H1 (cell line): ENCODE results near the gene YAP1. TPM values are rescaled to one million over a fixed set of nuclear protein-coding genes. Genes with fewer than 3 reads are reported as not detected.

Source experiments
- CTCF ChIA-PET: fragments of 300-600 bp; sonication (Branson Sonifier 250); formaldehyde crosslinking; loops from one replicate; lab custom pipeline; 2021; ENCODE audit not compliant: partially characterized antibody; lab: Charles Lee
- POLR2A ChIA-PET: fragments of 300-600 bp; sonication (Branson Sonifier 250); formaldehyde crosslinking; loops from one replicate; lab custom pipeline; 2021; ENCODE audit warnings: inconsistent platforms; ENCODE audit not compliant: partially characterized antibody; lab: Charles Lee
- DNase-seq, 2 experiments: peaks; one replicate each; pipeline versions ENCODE4 v3.0.0 to v3.0.0-alpha.2; 2010 to 2022; ENCODE audit warnings: low spot score in 2 of 2, low read depth in 1 of 2, mixed read lengths in 1 of 2
- FAIRE-seq: peaks from 2 replicates; lab custom pipeline; 2011; peaks lifted over from hg19 to GRCh38; lab: Jason Lieb, UNC
- H2AFZ ChIP-seq: 2 replicates; pipeline ENCODE4 v1.8.1; 2012; ENCODE audit warnings: low read length, inconsistent platforms
- H2AK5ac ChIP-seq: 2 replicates; pipeline ENCODE4 v1.6.1; 2013; ENCODE audit warnings: low read depth, low read length
- H2BK120ac ChIP-seq: replicated peaks from 2 replicates; pipeline ENCODE3; 2013; ENCODE audit warnings: low read depth, low read length, inconsistent platforms
- H2BK12ac ChIP-seq: 2 replicates; pipeline ENCODE4 v1.6.1; 2013; ENCODE audit warnings: low read depth, low read length
- H2BK15ac ChIP-seq: 2 replicates; pipeline ENCODE4 v1.6.1; 2013; ENCODE audit warnings: low read length
- H2BK20ac ChIP-seq: 2 replicates; pipeline ENCODE4 v1.6.1; 2013; ENCODE audit warnings: low read length
- H2BK5ac ChIP-seq: 2 replicates; pipeline ENCODE4 v1.6.1; 2013; ENCODE audit warnings: low read depth, low read length
- H3K14ac ChIP-seq: 2 replicates; pipeline ENCODE4 v1.6.1; 2013; ENCODE audit warnings: inconsistent platforms; ENCODE audit not compliant: insufficient read length
- H3K18ac ChIP-seq: 2 replicates; pipeline ENCODE4 v1.6.1; 2013; ENCODE audit warnings: low read length; ENCODE audit errors: extremely low read depth
- H3K23ac ChIP-seq: 2 replicates; pipeline ENCODE4 v1.6.1; 2013; ENCODE audit warnings: inconsistent platforms; ENCODE audit not compliant: insufficient read length
- H3K23me2 ChIP-seq: 2 replicates; pipeline ENCODE4 v1.6.1; 2013; ENCODE audit warnings: low read depth, low read length
- H3K27ac ChIP-seq: 2 replicates; pipeline ENCODE4 v1.6.1; 2011; ENCODE audit warnings: low read depth, low read length, inconsistent platforms
- H3K27me3 ChIP-seq, 4 experiments: replicated peaks in 1 of 4; 1 replicate in 1 of 4; 2 replicates in 3 of 4; pipeline versions ENCODE4 v1.6.1 to v1.8.1; 2011 to 2013; ENCODE audit warnings: low read length in 3 of 4, mild to moderate bottlenecking in 3 of 4, inconsistent platforms in 2 of 4, mixed read lengths in 2 of 4, moderate library complexity in 1 of 4; ENCODE audit not compliant: control insufficient read depth in 3 of 4, insufficient read depth in 3 of 4; ENCODE audit errors: extremely low read depth in 1 of 4
- H3K36me3 ChIP-seq, 4 experiments: 2 replicates each; pipeline versions ENCODE4 v1.6.1 to v1.8.1; 2011 to 2013; ENCODE audit warnings: mild to moderate bottlenecking in 4 of 4, low read length in 3 of 4, moderate library complexity in 2 of 4, control low read depth in 1 of 4, inconsistent platforms in 1 of 4; ENCODE audit not compliant: insufficient read depth in 4 of 4, control insufficient read depth in 2 of 4
- H3K4ac ChIP-seq: replicated peaks from 2 replicates; pipeline ENCODE3; 2013; ENCODE audit warnings: low read length, low read depth, mixed read lengths, inconsistent platforms; ENCODE audit not compliant: insufficient read length
- H3K4me1 ChIP-seq, 4 experiments: replicated peaks in 1 of 4; 1 replicate in 1 of 4; 2 replicates in 3 of 4; pipeline versions ENCODE4 v1.6.1 to v1.8.1; 2011 to 2013; ENCODE audit warnings: low read length in 3 of 4, inconsistent platforms in 2 of 4, mixed read lengths in 1 of 4; ENCODE audit not compliant: insufficient read depth in 4 of 4, control insufficient read depth in 3 of 4
- H3K4me2 ChIP-seq, 2 experiments: 2 replicates each; pipeline versions ENCODE4 v1.6.1 to v1.8.1; 2011 to 2013; ENCODE audit warnings: low read depth in 2 of 2, low read length in 2 of 2, control low read depth in 1 of 2, inconsistent platforms in 1 of 2, mild to moderate bottlenecking in 1 of 2; ENCODE audit not compliant: insufficient read depth in 1 of 2
- H3K4me3 ChIP-seq, 4 experiments: fragments of 200-600, 300-600 bp in 1 of 4; sonication (generic), shearing (Covaris generic), sonication (Bioruptor Twin) in 1 of 4; 2 replicates each; pipeline versions ENCODE4 v1.5.1 to v1.8.1; 2011 to 2016; ENCODE audit warnings: low read length in 4 of 4, low read depth in 3 of 4, control low read depth in 2 of 4, inconsistent platforms in 2 of 4, mild to moderate bottlenecking in 2 of 4, mixed read lengths in 1 of 4, moderate library complexity in 1 of 4; ENCODE audit not compliant: insufficient read depth in 2 of 4; ENCODE audit errors: extremely low read depth in 1 of 4
- H3K56ac ChIP-seq: replicated peaks from 2 replicates; pipeline ENCODE3; 2013; ENCODE audit warnings: low read depth, mild to moderate bottlenecking, mixed read lengths, low read length, inconsistent platforms; ENCODE audit not compliant: insufficient read length
- H3K79me1 ChIP-seq: 2 replicates; pipeline ENCODE4 v1.6.1; 2013; ENCODE audit warnings: low read depth, low read length, control low read depth
- H3K79me2 ChIP-seq, 2 experiments: 2 replicates each; pipeline versions ENCODE4 v1.6.1 to v1.8.1; 2012 to 2013; ENCODE audit warnings: low read length in 2 of 2, mild to moderate bottlenecking in 2 of 2, inconsistent platforms in 1 of 2; ENCODE audit not compliant: insufficient read depth in 2 of 2, control insufficient read depth in 1 of 2
- H3K9ac ChIP-seq, 4 experiments: replicated peaks in 1 of 4; 1 replicate in 1 of 4; 2 replicates in 3 of 4; pipeline versions ENCODE4 v1.6.1 to v1.8.1; 2011 to 2013; ENCODE audit warnings: low read depth in 3 of 4, low read length in 3 of 4, control low read depth in 2 of 4, mild to moderate bottlenecking in 2 of 4, moderate library complexity in 2 of 4, inconsistent platforms in 1 of 4; ENCODE audit errors: extremely low read depth in 1 of 4
- H3K9me3 ChIP-seq, 2 experiments: 2 replicates each; pipeline versions ENCODE4 v1.6.1 to v1.8.1; 2012 to 2013; ENCODE audit warnings: mild to moderate bottlenecking in 2 of 2, moderate library complexity in 2 of 2, control low read depth in 1 of 2, inconsistent platforms in 1 of 2, low read depth in 1 of 2, low read length in 1 of 2, mixed read lengths in 1 of 2; ENCODE audit not compliant: insufficient read depth in 2 of 2
- H4K20me1 ChIP-seq, 2 experiments: replicated peaks in 1 of 2; 2 replicates each; pipeline versions ENCODE3 to v1.8.1; 2011 to 2013; ENCODE audit warnings: inconsistent platforms in 2 of 2, low read length in 2 of 2, mild to moderate bottlenecking in 1 of 2; ENCODE audit not compliant: insufficient read depth in 2 of 2, control insufficient read depth in 1 of 2
- H4K5ac ChIP-seq: 2 replicates; pipeline ENCODE4 v1.6.1; 2013; ENCODE audit warnings: low read length, low read depth, mixed read lengths, inconsistent platforms; ENCODE audit not compliant: insufficient read length
- H4K8ac ChIP-seq: 2 replicates; pipeline ENCODE4 v1.8.0; 2013; ENCODE audit warnings: mild to moderate bottlenecking, moderate library complexity, low read length, inconsistent platforms; ENCODE audit not compliant: insufficient read depth; ENCODE audit errors: extremely low read depth
- H4K91ac ChIP-seq: replicated peaks from 2 replicates; pipeline ENCODE3; 2013; ENCODE audit warnings: low read length, mixed read lengths, inconsistent platforms; ENCODE audit not compliant: insufficient read length
- BRCA1 ChIP-seq: IDR thresholded peaks from 2 replicates; pipeline ENCODE4 v1.6.1; 2012; ENCODE audit warnings: low read depth, low read length, improper control_type of control experiment
- CBX5 ChIP-seq: fragments of 300-800, 300-1000 bp; sonication (generic); IDR thresholded peaks from 2 replicates; pipeline ENCODE4 v1.7.1; 2016; ENCODE audit warnings: antibody characterized with exemption, low read length, low read depth
- CTBP2 ChIP-seq: IDR thresholded peaks from 2 replicates; pipeline ENCODE4 v1.7.0; 2011; ENCODE audit warnings: borderline replicate concordance, mild to moderate bottlenecking, moderate library complexity, mixed read lengths, low read length; ENCODE audit not compliant: insufficient read depth, insufficient read length
- GABPA ChIP-seq: IDR thresholded peaks from 2 replicates; pipeline ENCODE4 v1.6.1; 2011; ENCODE audit warnings: mild to moderate bottlenecking, low read length, moderate library complexity, borderline replicate concordance; ENCODE audit not compliant: insufficient read depth
- HDAC6 ChIP-seq: IDR thresholded peaks from one replicate; pipeline ENCODE4 v1.7.1; 2012; ENCODE audit warnings: low read depth, mild to moderate bottlenecking, inconsistent platforms, low read length, moderate library complexity
- SIRT6 ChIP-seq: IDR thresholded peaks from one replicate; pipeline ENCODE4 v1.7.1; 2012; ENCODE audit warnings: low read length, inconsistent platforms
- TEAD4 ChIP-seq: IDR thresholded peaks from 2 replicates; pipeline ENCODE4 v1.6.1; 2012; ENCODE audit warnings: low read depth, low read length, inconsistent platforms, mixed read lengths
- YY1 ChIP-seq: IDR thresholded peaks from 2 replicates; pipeline ENCODE4 v1.6.1; 2011; ENCODE audit warnings: low read depth, mild to moderate bottlenecking, low read length
- WGBS, 2 experiments: shearing (Covaris generic) in 1 of 2; methylation state at CpG; one replicate each; pipeline versions ENCODE4 v1.1.6 to v1.1.7; 2013 to 2015; ENCODE audit warnings: low lambda C conversion rate in 2 of 2, mixed read lengths in 2 of 2, inconsistent platforms in 1 of 2, low coverage in 1 of 2, missing lambda C conversion rate in 1 of 2; ENCODE audit not compliant: insufficient replicate concordance in 2 of 2, insufficient coverage in 1 of 2, insufficient read length in 1 of 2; ENCODE audit errors: extremely low coverage in 1 of 2, missing lambda C conversion rate in 1 of 2; 5-methylcytosine and 5-hydroxymethylcytosine counted together
- polyA plus RNA-seq, 7 experiments: library from polyadenylated mRNA; depleted of rRNA in 3 of 7; stranded (reverse) in 5 of 7; unstranded in 2 of 7; fragments of >200 nt in 5 of 7; fragments of 200-250 nt in 2 of 7; gene quantifications; 1 replicate in 5 of 7; 2 replicates in 1 of 7; 4 replicates in 1 of 7; pipeline versions ENCODE4 v1.2.1 to v1.2.3, GENCODE V29; 2011 to 2013; ENCODE audit warnings: missing spikeins in 2 of 7, mixed read lengths in 2 of 7
- total RNA-seq: library from RNA; stranded (reverse); fragmentation: NEBNext Ultra II Directional; extraction: Animal tissue kit (Norgen Biotek cat#: 25700); gene quantifications from 2 replicates; pipeline ENCODE4 v1.2.1, GENCODE V29; 2021
- TF ChIP-seq, protein P1 (sequence below), 3 experiments: IDR thresholded peaks; 1 replicate in 2 of 3; 2 replicates in 1 of 3; pipeline versions ENCODE4 v1.5.1 to v1.6.1; 2011; ENCODE audit warnings: low read length in 3 of 3, mild to moderate bottlenecking in 3 of 3, inconsistent platforms in 2 of 3, low read depth in 1 of 3, moderate library complexity in 1 of 3; ENCODE audit not compliant: insufficient read depth in 1 of 3; ENCODE audit errors: control extremely low read depth in 1 of 3

Gene YAP1
- total and polyA plus RNA-seq, 2 of the 8 experiments (the other 6 are each of a cell fraction or from before 2014, with no cell fraction given) = 62.0 to 108 TPM

DNA sequence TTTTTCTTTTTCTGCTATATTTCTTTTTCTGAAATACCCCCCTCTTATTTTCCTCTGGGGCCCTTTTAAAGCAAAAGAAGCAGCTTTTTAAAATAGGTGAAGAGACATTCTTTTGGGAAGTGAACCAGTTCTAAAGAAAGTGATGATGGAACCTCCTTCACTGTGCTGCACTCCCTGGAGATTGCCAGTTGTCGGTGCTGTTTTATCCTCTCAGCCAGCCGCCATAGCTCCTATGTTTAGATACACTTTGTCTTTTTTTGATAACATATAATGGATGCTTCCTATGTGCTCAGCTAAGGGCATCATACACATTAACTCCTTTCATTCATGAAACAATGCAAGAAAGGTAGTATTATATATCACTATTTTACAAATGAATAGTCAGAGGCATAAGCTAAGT, 49.0 kb upstream of the YAP1 start:
- Histone ChIP-seq H3K27ac (no peak overlapping the region), H3K14ac (no peak overlapping the region), H2BK5ac (no peak overlapping the region), H4K91ac (no peak overlapping the region), H3K4me2 (no peak overlapping the region), H2BK20ac (no peak overlapping the region), H2AFZ (no peak overlapping the region), H3K23me2 (no peaks in the 10 kb centered on the region), H3K4me1 (no peaks in the 10 kb centered on the region), H3K4ac (no peak overlapping the region), H3K36me3 (no peaks in the 10 kb centered on the region), H3K27me3 (no peaks in the 10 kb centered on the region), H2BK15ac (no peak overlapping the region), H3K79me2 (no peaks in the 10 kb centered on the region), H2BK120ac (no peak overlapping the region), H2AK5ac (no peak overlapping the region), H3K23ac (no peak overlapping the region), H3K79me1 (no peaks in the 10 kb centered on the region), H4K20me1 (no peaks in the 10 kb centered on the region), H3K56ac (no peak overlapping the region), H3K4me3 (no peak overlapping the region), H3K9ac (no peak overlapping the region), H3K9me3 (no peaks in the 10 kb centered on the region), H4K5ac (no peak overlapping the region), H3K18ac (no peak overlapping the region), H4K8ac (no peak overlapping the region), H2BK12ac (no peak overlapping the region)
- ChIA-PET CTCF (interaction anchor here (0.6 to 1.7 kb wide), 16 partner anchors 10 to 291 kb away, joined by 3 to 5 read pairs (median 4); no protein-coding TSS in a partner anchor), POLR2A (no interaction called here)
- FAIRE-seq (no peak), DNase-seq (no peak)
- WGBS, 2 experiments = 75% methylated on average over 2 of the region's 2 CpGs; no CpG with 5 or more reads in 1 of the 2 experiments
- TF ChIP-seq HDAC6 = no peak
- TF ChIP-seq YY1 = 0 out of 2 replicates have a peak, but pooled peaks have one; percentile 17
- TF ChIP-seq BRCA1 = no peak
- no peak for TF ChIP-seq CBX5
- no peak for TF ChIP-seq SIRT6
- TF ChIP-seq TEAD4 = no peak
- TF ChIP-seq, protein P1, sequence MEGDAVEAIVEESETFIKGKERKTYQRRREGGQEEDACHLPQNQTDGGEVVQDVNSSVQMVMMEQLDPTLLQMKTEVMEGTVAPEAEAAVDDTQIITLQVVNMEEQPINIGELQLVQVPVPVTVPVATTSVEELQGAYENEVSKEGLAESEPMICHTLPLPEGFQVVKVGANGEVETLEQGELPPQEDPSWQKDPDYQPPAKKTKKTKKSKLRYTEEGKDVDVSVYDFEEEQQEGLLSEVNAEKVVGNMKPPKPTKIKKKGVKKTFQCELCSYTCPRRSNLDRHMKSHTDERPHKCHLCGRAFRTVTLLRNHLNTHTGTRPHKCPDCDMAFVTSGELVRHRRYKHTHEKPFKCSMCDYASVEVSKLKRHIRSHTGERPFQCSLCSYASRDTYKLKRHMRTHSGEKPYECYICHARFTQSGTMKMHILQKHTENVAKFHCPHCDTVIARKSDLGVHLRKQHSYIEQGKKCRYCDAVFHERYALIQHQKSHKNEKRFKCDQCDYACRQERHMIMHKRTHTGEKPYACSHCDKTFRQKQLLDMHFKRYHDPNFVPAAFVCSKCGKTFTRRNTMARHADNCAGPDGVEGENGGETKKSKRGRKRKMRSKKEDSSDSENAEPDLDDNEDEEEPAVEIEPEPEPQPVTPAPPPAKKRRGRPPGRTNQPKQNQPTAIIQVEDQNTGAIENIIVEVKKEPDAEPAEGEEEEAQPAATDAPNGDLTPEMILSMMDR (IDR thresholded peaks at IDR 0.05; ENCODE audit: control extremely low read depth in 1 of 3, insufficient read depth in 1 of 3, low read depth in 1 of 3, low read length in 3 of 3) = peak in 2 of 3 experiments; percentile 15 to 35; a peak in 2 of 4 replicates
- no peak for TF ChIP-seq GABPA
- no peak for TF ChIP-seq CTBP2
